Endothelial cell of umbilical vein (primary cell): ENCODE data around the gene ADAM23.

Experiments used
- CTCF ChIP-seq, 2 donors: IDR thresholded peaks; 1 replicate in 1 of 2; 2 replicates in 1 of 2; pipeline ENCODE4 v1.5.1; 2011; ENCODE audit warnings: low read length in 2 of 2, mild to moderate bottlenecking in 2 of 2, moderate library complexity in 2 of 2, control low read depth in 1 of 2, inconsistent platforms in 1 of 2, low read depth in 1 of 2; ENCODE audit not compliant: insufficient read depth in 1 of 2; ENCODE audit errors: extremely low read depth in 1 of 2
- EZH2 ChIP-seq: IDR thresholded peaks from 2 replicates; pipeline ENCODE4 v1.6.1; 2012; ENCODE audit warnings: borderline replicate concordance, low read depth, mild to moderate bottlenecking, moderate library complexity, low read length, inconsistent platforms; ENCODE audit not compliant: severe bottlenecking
- FOS ChIP-seq: IDR thresholded peaks from 2 replicates; pipeline ENCODE4 v1.6.1; 2011; ENCODE audit warnings: mild to moderate bottlenecking, low read length, moderate library complexity, borderline replicate concordance; ENCODE audit not compliant: insufficient read depth
- MAX ChIP-seq: IDR thresholded peaks from 2 replicates; pipeline ENCODE4 v1.6.1; 2011; ENCODE audit not compliant: insufficient read depth, insufficient read length
- MYC ChIP-seq: IDR thresholded peaks from one replicate; pipeline ENCODE4 v1.6.1; 2011; ENCODE audit warnings: mild to moderate bottlenecking, low read depth, low read length
- POLR2A ChIP-seq: IDR thresholded peaks from 2 replicates; pipeline ENCODE4 v1.6.1; 2012; ENCODE audit warnings: low read depth, mild to moderate bottlenecking, control low read depth, low read length
- POLR2AphosphoS5 ChIP-seq: IDR thresholded peaks from 2 replicates; pipeline ENCODE4 v1.6.1; 2012; ENCODE audit warnings: low read depth, mild to moderate bottlenecking, control low read depth, low read length, moderate library complexity; ENCODE audit not compliant: insufficient read depth

- TF ChIP-seq CTCF (IDR thresholded peaks at IDR 0.05; ENCODE audit: extremely low read depth in 1 of 2, insufficient read depth in 1 of 2, low read depth in 1 of 2, low read length in 2 of 2) (no peak), POLR2A (no peak), POLR2AphosphoS5 (no peak), FOS (no peak), EZH2 (no peak), MAX (no peak), MYC (no peak)
Observed at GRCh38 chr2:206635015-206635414, 191.7 kb downstream of the ADAM23 start.
